EH (cell line): Measurements from ENCODE around the gene ALX4.

Experiments used
- DNase-seq: peaks from one replicate; pipeline ENCODE4 v3.0.0-alpha.2; 2015; ENCODE audit warnings: low read depth

Gene ALX4

GRCh38 chr11:44315947-44316658 lies 6.2 kb upstream of the ALX4 start:
- peak; percentile 52 for DNase-seq

- no peak for DNase-seq
These were observed 4.8 kb upstream of the ALX4 start for GRCh38 chr11:44314733-44315132.

- DNase-seq, result no peak
These were observed 4.0 kb upstream of the ALX4 start for GRCh38 chr11:44313761-44314489.

GRCh38 chr11:44312876-44313275 lies 2.9 kb upstream of the ALX4 start:
- no peak for DNase-seq

GRCh38 chr11:44311339-44312261 lies 1.7 kb upstream of the ALX4 start:
- DNase-seq, result no peak

GRCh38 chr11:44310463-44311272 lies 729 bp upstream of the ALX4 start:
- no peak for DNase-seq

- no peak for DNase-seq
These were observed 195 bp upstream of the ALX4 start for GRCh38 chr11:44310206-44310462.

GRCh38 chr11:44308923-44309477 lies 939 bp downstream of the ALX4 start:
- DNase-seq, result peak; percentile 62

- DNase-seq, result peak; percentile 23
These were observed 1.6 kb downstream of the ALX4 start for GRCh38 chr11:44308256-44308922.

GRCh38 chr11:44307340-44308099 lies 2.4 kb downstream of the ALX4 start:
- DNase-seq, result peak; percentile 30

- DNase-seq, result peak; percentile 27
These were observed 3.1 kb downstream of the ALX4 start for GRCh38 chr11:44306918-44307244.

GRCh38 chr11:44306052-44306917 lies 3.7 kb downstream of the ALX4 start:
- peak; percentile 43 for DNase-seq

GRCh38 chr11:44305470-44306051 lies 4.4 kb downstream of the ALX4 start:
- DNase-seq, result peak; percentile 61

- no peak for DNase-seq
These were observed 4.9 kb downstream of the ALX4 start for GRCh38 chr11:44305026-44305469.

GRCh38 chr11:44304091-44305025 lies 5.6 kb downstream of the ALX4 start:
- peak; percentile 63 for DNase-seq

- DNase-seq, result no peak
These were observed 6.5 kb downstream of the ALX4 start for GRCh38 chr11:44303401-44303938.

GRCh38 chr11:44301564-44302271 lies 8.2 kb downstream of the ALX4 start:
- DNase-seq, result peak; percentile 89
